ENCODE measurements around the gene KCNJ4.

Gene KCNJ4

GRCh38 chr22:38432264-38432663, 22.7 kb downstream of the KCNJ4 start:
- in situ Hi-C loops (cut with MboI; ENCODE audit: low sequenced_read_pairs), result no loop called here

DNA sequence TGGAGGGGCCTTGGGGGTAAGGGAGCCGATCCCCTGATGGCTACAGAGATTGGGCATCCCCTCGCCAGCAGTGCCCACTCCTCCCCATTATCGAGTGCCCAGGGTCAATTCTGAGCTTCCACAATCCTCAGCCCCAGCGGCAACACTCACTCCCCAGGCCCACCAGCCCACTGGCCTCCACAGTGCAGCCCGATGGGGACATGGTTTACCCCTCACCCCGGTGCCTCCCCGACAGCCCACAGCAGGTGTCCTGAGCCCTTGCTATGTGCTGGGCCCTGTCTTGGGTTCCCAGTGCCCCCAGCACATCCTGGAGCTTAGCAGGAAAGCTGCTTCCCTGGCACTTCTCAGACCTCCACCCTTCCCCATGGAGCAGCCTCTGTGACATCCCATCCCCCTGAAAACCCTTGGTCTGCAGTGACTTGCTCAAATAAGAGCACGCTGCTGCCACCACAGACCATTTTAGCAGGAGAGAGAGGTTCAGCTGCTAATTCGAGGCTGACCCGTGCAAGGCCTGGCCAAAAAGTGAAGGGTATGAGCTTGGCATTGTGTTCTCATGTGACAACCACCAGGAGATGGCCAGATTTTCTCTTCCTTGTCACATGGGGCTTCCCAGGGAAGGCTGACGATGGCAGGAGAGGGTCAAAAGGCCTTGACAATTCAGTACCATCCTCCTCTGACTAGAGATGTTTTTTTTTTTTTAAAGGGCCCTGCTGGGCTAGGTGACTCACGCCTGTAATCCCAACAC, 23.6 kb downstream of the KCNJ4 start:
- in situ Hi-C loops (cut with MboI; ENCODE audit: low sequenced_read_pairs), result no loop called here

DNA sequence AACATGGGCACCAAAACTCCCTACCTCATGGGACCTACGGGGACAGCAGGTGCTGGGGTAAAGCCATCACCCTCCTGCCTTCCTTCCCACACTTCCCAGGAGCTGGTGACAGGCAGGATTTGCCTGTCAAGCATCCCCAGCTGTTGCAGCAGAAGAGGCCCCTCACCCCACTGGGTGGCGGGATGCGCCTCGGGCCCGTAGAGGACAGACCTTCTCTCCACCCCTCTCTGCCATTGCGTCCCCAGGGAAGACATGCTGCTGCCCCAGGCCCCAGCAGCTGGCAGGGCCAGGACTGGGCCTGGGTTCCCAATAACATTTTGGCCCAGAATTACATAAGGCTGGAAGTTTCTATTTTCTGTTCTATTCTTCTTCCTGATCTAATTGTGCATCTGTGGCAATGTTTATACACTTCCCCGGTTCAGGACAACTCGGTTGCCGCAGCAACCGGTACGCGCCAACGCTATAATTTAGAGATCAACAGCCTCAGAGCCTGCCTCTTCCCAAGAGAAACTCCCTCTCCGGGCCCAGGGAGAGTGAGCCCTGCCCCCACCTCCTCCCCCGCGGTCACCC, 25.4 kb downstream of the KCNJ4 start:
- in situ Hi-C loops (cut with MboI; ENCODE audit: low sequenced_read_pairs), result no loop called here

- in situ Hi-C loops (cut with MboI; ENCODE audit: low sequenced_read_pairs), result no loop called here
These were observed 26.3 kb downstream of the KCNJ4 start for GRCh38 chr22:38428714-38429113.

DNA sequence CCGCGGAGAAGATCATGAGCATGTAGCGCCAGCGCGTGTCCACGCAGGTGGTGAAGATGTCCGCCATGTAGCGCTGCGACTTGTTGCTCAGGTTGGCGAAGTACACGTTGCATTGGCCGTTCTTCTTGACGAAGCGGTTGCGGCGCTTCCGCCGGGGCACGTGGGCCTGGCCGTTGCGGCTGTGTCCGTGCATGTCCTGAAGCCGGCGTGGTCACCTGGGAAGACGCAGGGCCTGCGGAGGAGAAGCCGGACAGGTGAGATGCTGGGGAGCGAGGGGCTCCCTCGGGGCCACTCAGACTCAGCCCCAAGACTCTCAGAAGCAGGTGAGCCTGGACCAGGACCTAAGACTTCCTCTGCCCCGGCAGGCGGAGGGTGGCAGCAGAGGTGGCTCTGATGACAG, 27.1 kb downstream of the KCNJ4 start:
- in situ Hi-C loops (cut with MboI; ENCODE audit: low sequenced_read_pairs), result no loop called here

- in situ Hi-C loops (cut with MboI; ENCODE audit: low sequenced_read_pairs), result no loop called here
These were observed 27.5 kb downstream of the KCNJ4 start for GRCh38 chr22:38427465-38427864.

DNA sequence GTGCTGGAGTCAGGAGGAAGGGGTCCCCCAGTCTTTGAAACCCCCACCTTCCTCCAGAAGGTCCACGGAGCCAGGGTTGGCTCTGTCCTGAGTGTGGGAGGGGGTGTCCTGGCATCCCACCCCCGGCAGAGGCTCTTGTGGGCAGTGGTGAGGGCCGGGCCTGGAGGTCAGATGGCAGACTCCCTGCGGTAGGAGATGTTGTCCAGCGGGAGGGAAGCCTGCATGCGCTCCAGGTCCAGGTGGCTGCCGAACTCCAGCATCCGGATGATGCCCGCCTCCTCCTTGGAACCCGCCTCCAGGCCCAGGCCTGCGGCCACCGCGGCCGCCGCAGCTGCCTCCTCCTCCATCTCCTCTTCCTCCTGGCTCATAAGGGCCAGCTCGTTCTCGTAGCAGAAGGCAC, 28.4 kb downstream of the KCNJ4 start:
- in situ Hi-C loops (cut with MboI; ENCODE audit: low sequenced_read_pairs), result no loop called here

- in situ Hi-C loops (cut with MboI; ENCODE audit: low sequenced_read_pairs), result no loop called here
These were observed 30.4 kb downstream of the KCNJ4 start for GRCh38 chr22:38424525-38425080.

DNA sequence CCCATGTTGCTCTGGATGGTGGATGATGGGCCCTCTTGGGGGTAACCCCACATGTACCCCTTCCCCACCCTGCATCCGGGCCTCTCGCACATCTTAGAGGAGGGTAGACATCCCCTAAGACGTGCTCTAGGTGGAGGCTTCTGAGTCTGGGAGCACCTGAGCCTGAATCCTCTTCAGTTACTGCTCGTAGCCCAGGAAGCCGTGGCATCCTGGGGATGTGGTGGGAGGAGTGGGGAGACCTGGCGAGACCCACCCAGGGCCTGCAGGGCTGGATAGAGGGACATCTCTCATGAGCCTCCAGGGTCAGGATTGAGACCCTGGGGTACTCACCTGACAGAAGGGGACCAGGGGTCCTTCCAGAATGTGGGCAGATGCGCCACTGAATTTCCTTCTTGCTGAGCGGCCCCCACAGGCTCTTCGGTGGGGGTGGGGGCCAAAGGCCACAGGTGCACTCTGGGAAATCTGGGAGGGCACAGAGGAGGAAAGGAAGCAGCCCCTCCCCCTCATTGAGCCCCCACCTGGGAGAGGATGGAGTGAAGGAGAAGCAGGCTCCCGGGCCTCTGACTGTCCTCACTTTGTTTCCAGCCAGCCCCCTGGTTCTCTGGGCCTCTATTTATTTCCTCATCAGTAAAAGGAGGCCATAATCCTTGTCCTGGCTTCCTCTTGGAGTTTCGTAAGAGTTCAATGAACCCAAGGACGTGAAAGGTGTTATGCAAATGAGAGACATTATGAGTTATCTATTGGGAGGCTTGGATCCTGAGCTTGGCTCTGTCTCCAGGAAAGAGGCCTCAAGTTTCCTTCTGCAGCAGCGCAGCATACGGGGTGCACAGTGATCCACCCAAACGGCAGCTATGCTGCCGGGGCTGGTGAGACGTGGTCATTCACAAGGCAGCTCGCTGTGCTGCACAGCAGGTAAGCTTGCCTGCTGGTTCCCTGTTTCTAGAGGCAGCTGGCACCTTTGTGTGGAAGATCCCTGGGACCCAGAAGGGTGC, 31.2 kb downstream of the KCNJ4 start:
- in situ Hi-C loops (cut with MboI; ENCODE audit: low sequenced_read_pairs), result no loop called here

DNA sequence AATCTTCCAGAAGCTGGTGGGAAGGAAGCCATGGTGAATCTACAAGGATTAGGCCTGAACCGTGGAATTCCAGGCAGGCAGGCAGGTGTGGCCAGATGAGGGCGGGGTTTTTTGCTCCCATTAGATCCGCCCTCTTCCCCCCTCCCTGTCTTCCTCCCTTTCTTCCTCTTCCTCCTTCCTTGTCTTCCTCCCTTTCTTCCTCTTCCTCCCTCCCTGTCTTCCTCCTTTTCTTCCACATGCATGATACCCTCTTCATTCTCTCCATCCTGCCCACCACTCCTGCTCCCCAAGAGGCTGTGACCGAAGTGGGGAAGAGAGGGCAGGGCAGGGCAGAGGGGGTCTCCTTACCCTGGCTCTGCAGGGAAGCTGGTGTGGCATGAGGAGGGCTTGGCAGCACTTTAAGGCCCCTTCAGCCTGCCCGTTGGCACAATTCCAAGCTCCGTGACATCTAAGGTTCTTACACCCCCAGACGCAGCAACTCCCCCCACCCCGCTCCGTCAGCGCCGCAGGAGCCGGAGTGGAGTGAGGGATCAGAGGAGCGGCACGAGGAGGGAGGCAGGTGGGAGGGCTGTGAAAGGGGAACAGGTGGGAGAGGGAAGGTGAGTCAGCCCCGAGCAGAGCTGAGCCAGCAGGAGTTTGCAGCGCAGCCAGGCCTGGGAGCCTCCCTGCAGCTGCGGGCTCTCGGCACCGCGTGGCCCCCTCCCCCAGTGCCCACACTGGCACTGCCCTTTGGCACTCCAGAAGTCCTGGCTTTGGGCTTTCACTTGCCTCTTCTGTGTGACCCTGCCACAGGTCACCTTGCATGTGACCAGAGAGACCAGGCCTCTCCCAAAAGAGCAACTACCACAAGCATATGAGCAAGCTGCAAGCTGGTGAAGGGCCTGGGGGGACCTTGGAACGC, 32.1 kb downstream of the KCNJ4 start:
- in situ Hi-C loops (cut with MboI; ENCODE audit: low sequenced_read_pairs), result no loop called here

GRCh38 chr22:38420734-38421133, 34.3 kb downstream of the KCNJ4 start:
- in situ Hi-C loops (cut with MboI; ENCODE audit: low sequenced_read_pairs), result no loop called here

DNA sequence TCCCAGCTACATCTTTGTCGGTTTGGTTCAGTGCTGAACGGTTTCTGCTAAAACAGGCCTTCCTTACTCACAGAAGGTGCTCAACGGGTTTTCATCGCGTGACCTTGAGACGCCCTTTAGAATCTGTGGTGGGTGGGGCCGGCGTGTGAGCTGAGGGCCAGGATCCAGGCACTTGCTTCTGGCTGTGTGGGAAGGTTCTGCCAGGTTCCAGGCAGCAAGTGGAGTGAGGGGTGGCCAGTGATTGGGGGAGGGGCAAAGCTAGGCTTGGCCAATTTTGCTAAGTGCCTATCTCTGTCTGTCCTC, 35.2 kb downstream of the KCNJ4 start:
- in situ Hi-C loops (cut with MboI; ENCODE audit: low sequenced_read_pairs), result no loop called here

GRCh38 chr22:38419121-38419857, 35.7 kb downstream of the KCNJ4 start:
- in situ Hi-C loops (cut with MboI; ENCODE audit: low sequenced_read_pairs), result no loop called here

DNA sequence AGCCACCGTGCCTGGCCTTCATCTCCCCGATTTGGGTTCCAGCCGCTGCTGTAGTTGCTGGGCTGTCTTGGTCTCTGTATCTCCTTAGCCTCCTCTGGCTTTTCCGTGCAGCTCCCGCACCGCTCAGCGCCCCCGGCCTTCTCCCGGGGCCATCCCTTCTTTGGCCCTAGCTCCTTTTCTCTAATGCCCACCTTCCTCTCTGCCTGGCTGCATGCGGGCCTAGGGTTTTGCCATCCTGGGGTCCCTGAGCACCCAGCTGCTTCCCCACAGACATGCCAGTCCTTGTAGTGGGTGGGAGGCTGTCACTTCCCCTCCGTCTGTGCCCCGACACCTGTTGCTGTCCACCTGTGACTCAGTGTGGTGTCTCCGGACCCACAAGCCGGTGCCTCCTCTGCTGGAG, 36.4 kb downstream of the KCNJ4 start:
- in situ Hi-C loops (cut with MboI; ENCODE audit: low sequenced_read_pairs), result no loop called here

- in situ Hi-C loops (cut with MboI; ENCODE audit: low sequenced_read_pairs), result no loop called here
These were observed 37.5 kb downstream of the KCNJ4 start for GRCh38 chr22:38417252-38418060.

- in situ Hi-C loops (cut with MboI; ENCODE audit: low sequenced_read_pairs), result no loop called here
These were observed 38.3 kb downstream of the KCNJ4 start for GRCh38 chr22:38416621-38417251.

- in situ Hi-C loops (cut with MboI; ENCODE audit: low sequenced_read_pairs), result no loop called here
These were observed 39.3 kb downstream of the KCNJ4 start for GRCh38 chr22:38415561-38416321.

- in situ Hi-C loops (cut with MboI; ENCODE audit: low sequenced_read_pairs), result no loop called here
These were observed 40.0 kb downstream of the KCNJ4 start for GRCh38 chr22:38415046-38415445.

All from HL-60/S4 (cell line).